HG03521 (cell line): Measurements from ENCODE around the gene DHX8.
A peak's percentile ranks its signal among the peaks of the same experiment; 100 is the strongest.

ENCODE experiments used
- ATAC-seq: cut with Tn5 transposase; IDR thresholded peaks from one replicate; pipeline ENCODE4 v1.9.1; 2021; ENCODE audit warnings: mild to moderate bottlenecking, moderate library complexity; ENCODE audit not compliant: unreplicated experiment

DHX8 gene

GRCh38 chr17:43543771-43544575 lies 60.2 kb downstream of the DHX8 start:
- no peak for ATAC-seq

- no peak for ATAC-seq
These were observed 61.5 kb downstream of the DHX8 start for GRCh38 chr17:43545383-43545632.

- ATAC-seq: peak; percentile 85
These were observed 62.8 kb downstream of the DHX8 start, which contains the start of gene ETV4 for GRCh38 chr17:43546319-43547188. TSS of gene ETV4 (minus strand) at chr17:43546340. CDS start at chr17:43545617, 723 bp downstream.

GRCh38 chr17:43547189-43547550 lies 63.4 kb downstream of the DHX8 start:
- ATAC-seq: no peak

GRCh38 chr17:43547659-43548256 lies 64.0 kb downstream of the DHX8 start:
- no peak for ATAC-seq

DNA sequence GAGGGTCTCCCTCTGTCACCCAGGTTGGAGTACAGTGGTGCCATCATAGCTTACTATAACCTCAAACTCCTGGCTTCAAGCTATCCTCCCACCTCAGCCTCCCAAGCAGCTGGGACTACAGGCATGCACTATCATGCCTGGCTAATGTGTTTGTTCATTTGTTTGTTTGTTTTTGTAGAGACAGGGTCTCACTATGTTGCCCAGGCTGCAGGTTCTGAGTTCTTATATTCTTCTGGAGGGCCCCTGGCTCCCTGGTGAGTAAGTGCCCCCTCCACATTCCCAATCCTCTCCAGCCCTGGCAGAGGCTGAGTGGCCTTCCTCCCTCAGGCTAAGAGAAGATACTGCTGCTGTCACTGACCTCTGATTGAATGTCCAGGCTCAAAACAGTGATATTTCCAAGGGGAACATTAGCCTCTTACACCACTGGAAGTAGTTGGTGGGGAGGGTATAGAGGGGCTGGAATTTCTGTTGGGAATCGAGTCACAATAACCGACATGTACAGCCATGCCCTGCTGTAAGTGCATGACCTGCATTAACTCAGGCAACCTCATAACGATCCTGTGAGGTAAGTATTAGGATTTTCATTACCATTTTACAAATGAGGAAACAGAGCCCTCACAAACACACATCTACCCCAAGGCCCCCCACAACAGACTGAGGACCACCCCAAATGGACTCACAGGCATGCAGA lies 65.1 kb downstream of the DHX8 start:
- no peak for ATAC-seq

DNA sequence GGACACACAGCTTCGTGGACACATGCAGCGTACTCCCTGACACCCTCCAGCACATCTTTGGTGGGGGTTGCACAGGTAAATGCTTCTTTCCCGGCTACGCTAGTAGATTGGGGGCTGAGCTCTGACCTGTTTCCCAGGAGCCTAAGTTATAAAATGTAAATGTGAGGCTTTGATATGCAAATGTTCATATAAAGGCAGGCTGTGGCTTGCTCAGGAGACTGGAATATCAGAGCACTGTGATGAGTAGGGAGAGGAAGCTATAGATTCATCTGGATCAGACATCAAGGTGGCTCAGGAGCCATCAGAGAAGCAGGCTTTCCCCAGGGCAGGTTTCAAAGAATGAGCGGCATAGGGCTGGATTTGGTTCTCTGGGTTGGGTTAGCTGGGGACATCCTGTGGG lies 65.7 kb downstream of the DHX8 start:
- no peak for ATAC-seq

GRCh38 chr17:43550754-43551153 lies 67.0 kb downstream of the DHX8 start:
- no peak for ATAC-seq

- no peak for ATAC-seq
These were observed 68.6 kb downstream of the DHX8 start for GRCh38 chr17:43552229-43552837.

GRCh38 chr17:43553573-43553972 lies 69.8 kb downstream of the DHX8 start:
- no peak for ATAC-seq

DNA sequence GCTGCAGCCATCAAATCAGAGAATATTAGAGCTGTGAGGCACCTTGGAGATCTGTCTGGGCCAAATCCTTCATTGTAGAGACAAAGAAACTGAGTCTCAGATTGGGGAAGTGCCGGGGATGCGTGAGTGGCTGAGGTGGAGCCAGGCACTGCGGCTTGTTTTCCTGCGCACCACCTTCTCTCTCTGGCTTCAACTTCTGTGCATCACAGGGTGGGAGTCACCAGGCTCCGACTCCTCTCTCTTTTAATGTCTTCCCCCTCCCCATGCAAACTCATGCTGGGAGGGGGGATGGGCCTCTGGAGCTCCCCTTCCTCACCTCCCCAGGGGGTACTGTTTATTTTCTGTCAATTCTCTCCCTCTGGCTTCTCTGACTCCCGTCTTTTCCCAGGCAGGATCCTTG lies 71.1 kb downstream of the DHX8 start:
- ATAC-seq: no peak

- ATAC-seq: no peak
These were observed 72.5 kb downstream of the DHX8 start for GRCh38 chr17:43556292-43556691.

DNA sequence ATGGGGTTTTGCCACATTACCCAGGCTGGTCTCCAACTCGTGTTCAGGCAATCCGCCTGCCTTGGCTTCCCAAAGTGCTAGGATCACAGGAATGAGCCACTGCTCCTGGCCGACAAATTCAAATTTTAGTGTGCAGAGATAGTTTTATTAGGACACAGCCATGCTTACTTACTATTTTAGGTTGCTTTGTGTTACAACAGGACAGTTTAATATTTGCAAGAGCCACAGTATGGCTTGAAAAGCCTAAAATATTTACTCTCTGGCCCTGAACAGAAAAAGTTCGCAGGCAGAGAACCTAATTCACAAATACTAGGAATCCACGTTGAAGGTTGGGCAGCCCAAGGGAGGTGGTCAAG lies 75.0 kb downstream of the DHX8 start:
- no peak for ATAC-seq

GRCh38 chr17:43559161-43559816 lies 75.5 kb downstream of the DHX8 start:
- ATAC-seq: no peak

DNA sequence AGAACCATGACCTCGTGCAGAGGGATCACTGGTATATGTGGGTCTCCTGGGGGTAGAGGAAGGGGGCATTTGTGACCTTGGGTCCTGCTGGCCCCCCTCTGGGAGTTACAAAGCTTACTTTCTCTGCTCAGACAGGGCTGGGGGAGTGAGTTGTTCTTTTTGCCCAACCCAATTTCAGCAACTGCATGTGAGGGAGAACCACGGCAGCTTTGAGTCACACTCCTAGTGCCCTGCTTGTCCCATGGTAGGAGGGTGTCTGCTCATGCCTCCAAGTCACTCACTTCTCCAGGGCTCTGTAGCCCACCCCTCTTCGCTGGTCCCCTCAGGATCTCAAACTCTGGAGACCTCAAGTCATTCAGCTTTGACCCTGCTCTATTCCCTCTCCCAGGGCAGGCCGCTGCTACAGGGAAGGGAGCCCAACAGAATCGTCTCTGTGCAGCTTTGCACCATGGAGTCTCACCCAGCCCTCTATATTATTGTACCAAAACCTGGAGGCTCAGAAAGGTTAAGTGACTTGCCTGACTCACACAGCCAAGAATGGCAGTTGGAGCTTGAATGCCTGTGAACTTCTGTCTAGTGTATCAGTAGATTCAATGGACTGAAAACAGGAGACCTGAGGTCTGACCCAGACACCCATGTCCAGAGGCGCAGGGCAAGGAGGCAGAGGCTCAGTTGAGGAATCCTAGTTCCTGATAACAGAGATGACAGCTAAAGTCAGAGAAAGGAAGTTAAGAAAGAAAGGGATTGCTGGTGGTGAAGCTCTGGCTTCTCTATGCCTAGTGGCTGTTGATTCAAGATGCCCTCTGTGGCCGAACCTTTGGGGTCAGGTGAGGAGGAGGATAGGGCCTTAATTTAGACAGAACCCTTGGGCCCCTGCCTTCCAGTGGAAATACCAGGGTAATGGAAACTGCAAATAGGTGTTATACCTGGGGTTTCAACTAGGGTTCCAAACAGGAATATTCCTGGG lies 77.0 kb downstream of the DHX8 start:
- ATAC-seq: no peak

DNA sequence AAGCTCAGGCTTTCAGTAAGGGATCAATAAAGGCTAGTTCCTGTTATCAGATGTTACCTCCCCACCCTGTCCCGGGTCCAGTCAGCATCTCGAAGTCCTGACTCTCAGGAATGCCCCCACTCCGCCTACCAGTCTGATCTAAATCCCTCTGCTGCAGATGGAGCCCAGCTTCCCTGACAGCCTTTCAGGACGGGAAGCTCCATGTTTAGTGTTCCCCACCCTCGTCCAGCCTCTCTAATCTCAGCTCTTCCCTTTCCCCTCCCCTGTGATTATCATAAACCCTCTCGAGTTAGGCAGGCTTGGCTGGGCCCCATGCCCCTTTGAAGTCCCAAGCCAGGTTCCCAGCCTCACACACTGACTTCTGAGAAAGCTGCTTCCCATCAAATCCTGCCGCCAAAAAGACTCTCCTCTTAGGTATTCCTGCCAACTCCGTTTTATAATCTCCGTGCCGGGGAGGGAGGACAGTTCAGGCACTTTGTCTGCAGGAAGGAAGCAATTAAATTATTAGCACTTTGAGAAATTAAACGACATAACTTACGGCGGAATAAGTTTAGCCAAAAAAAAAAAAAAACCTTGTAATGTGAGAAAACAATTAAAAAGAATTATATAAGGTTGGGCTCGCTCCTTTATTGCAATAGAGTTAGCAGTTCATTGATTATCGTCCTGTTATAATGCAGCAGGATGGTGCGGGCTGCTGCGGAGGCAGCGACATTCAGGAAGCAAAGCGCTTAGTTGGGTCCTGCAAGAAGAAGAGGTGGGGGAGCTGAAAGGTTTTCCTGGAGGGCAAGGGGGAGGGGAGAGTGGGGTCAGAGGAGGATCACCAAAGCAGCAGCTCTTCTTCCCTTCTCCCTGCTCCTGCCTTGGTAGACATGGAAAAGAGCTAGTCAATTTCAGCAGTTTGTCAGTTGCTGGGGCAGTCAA lies 79.2 kb downstream of the DHX8 start:
- no peak for ATAC-seq

DNA sequence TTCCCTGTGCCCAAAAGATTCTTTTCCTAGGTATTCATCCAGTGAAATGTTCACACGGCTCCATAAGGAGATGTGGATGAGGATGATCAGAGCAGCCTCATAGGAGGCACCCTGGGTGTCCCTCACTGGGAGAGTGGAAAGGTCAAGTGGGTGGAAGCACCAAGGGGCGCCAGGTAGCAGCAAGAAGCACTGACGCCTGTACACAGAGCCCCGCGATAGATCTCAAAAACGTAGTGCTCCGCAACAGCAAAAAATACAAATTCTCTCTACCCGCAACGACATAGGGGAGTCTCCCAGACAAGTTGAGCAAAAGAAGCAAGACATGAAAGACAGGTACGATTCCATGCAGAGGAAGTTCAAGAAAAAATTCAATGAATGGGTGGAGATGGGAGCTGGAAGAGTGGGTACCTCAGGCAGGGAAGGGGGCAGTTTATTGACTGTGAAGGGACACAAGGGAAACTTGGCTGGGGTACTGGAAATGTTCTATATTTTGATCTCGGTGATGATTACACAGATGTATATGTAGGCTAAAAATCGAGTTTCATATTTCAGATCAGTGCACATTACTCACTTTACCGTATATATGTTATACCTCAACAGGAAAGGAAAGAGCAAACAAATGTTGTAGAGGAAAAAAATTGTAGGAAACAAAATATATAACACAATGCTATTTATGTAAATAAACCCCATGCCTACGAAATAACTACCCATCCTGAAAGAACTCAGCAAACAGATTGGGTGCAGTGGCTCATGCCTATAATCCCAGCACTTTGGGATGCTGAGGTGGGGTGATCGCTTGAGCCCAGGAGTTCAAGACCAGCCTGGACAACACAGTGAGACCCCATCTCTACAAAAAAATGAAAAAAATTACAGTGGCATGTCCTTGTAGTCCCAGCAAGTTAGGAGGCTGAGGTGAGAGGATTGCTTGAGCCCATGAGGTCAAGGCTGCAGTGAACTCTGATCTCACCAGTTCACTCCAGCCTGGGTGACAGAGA lies 80.1 kb downstream of the DHX8 start:
- no peak for ATAC-seq
